ENCODE data around the gene NTM. TPM values are rescaled to one million over a fixed set of nuclear protein-coding genes. Genes with fewer than 3 reads are reported as not detected.

The NTM gene
- total RNA-seq, 1 donor from 2014 or later: 92.1 TPM

DNA sequence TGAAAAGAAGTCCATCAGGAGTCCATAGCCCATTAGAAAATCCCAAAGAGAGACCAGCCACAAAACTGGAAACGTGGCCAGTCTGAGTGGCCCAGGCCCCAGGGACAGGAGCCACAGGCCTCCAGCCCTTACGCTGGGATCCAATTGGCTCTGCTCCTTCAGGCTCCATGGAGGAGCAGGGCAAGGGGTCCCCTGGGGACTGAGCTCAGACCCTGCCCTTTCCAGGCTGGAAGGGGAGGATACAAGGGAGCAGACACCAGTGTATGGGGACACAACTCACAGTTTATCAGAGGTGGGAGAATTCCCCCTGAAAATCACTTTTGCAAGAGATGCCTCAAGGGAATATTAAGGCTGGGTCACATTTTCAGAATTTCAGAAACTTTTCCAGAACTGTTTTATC, 227.5 kb downstream of the NTM start:
- Mint-ChIP-seq H3K9me3 (ENCODE audit: low read depth) (no peaks in the 10 kb centered on the region), H3K27me3 (ENCODE audit: low read depth) (peaks cover 24% of the 10 kb centered on the region), H3K36me3 (ENCODE audit: low read depth) (no peaks in the 10 kb centered on the region), H3K4me1 (ENCODE audit: low read depth) (no peaks in the 10 kb centered on the region), H3K27ac (ENCODE audit: unreplicated experiment) (no peak overlapping the region), H3K4me3 (ENCODE audit: unreplicated experiment) (no peak overlapping the region)
- TF ChIP-seq, protein P1, sequence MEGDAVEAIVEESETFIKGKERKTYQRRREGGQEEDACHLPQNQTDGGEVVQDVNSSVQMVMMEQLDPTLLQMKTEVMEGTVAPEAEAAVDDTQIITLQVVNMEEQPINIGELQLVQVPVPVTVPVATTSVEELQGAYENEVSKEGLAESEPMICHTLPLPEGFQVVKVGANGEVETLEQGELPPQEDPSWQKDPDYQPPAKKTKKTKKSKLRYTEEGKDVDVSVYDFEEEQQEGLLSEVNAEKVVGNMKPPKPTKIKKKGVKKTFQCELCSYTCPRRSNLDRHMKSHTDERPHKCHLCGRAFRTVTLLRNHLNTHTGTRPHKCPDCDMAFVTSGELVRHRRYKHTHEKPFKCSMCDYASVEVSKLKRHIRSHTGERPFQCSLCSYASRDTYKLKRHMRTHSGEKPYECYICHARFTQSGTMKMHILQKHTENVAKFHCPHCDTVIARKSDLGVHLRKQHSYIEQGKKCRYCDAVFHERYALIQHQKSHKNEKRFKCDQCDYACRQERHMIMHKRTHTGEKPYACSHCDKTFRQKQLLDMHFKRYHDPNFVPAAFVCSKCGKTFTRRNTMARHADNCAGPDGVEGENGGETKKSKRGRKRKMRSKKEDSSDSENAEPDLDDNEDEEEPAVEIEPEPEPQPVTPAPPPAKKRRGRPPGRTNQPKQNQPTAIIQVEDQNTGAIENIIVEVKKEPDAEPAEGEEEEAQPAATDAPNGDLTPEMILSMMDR (IDR thresholded peaks at IDR 0.05): no peak
- no peak for DNase-seq (ENCODE audit: low spot score)

DNA sequence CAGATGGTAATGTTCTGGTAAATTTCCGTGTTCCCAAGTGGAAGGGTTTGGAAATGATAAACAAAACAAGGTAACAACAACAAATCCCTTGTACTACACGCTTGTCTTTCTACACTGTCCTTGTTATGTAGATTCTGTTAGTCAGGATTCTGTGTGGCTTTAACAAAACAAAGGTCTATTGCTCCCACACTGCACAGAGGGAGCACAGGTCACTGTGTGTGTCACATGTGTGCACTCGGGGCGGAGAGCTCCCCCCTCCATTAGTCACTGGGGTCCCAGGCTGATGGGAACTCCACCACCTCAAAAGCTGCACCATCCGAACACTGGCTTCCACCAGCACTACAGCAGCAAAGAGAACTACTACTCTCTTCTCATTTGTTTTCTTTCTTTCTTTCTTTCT, 227.9 kb downstream of the NTM start:
- no peaks in the 10 kb centered on the region for H3K9me3 Mint-ChIP-seq (ENCODE audit: low read depth)
- no peaks in the 10 kb centered on the region for H3K4me1 Mint-ChIP-seq (ENCODE audit: low read depth)
- peaks cover 24% of the 10 kb centered on the region for H3K27me3 Mint-ChIP-seq (ENCODE audit: low read depth)
- DNase-seq (ENCODE audit: low spot score): no peak
- no peaks in the 10 kb centered on the region for H3K36me3 Mint-ChIP-seq (ENCODE audit: low read depth)
- TF ChIP-seq, protein P1 (IDR thresholded peaks at IDR 0.05): no peak
- H3K27ac Mint-ChIP-seq (ENCODE audit: unreplicated experiment): no peak overlapping the region
- no peak overlapping the region for H3K4me3 Mint-ChIP-seq (ENCODE audit: unreplicated experiment)

DNA sequence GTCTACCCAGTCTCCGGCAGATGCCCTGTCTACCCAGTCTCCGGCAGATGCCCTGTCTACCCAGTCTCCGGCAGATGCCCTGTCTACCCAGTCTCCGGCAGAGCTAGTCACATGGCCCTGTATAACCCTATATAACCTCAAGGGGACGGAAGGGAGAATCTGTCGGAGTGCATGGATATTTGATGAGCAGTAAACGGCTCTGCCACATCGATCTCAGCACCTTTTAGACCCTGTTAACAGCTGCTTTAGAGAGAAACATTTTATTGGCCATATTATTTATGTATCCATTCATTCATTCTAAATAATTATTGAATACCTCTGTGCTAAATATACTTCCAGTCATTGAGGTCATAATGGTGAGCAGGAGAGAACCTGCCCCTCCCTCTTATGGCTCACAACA, 228.9 kb downstream of the NTM start:
- Mint-ChIP-seq H3K27me3 (ENCODE audit: low read depth) (peaks cover 24% of the 10 kb centered on the region), H3K4me3 (ENCODE audit: unreplicated experiment) (no peak overlapping the region), H3K27ac (ENCODE audit: unreplicated experiment) (no peak overlapping the region), H3K36me3 (ENCODE audit: low read depth) (no peaks in the 10 kb centered on the region), H3K9me3 (ENCODE audit: low read depth) (peaks cover 3% of the 10 kb centered on the region), H3K4me1 (ENCODE audit: low read depth) (no peaks in the 10 kb centered on the region)
- TF ChIP-seq, protein P1 (IDR thresholded peaks at IDR 0.05): no peak
- no peak for DNase-seq (ENCODE audit: low spot score)

DNA sequence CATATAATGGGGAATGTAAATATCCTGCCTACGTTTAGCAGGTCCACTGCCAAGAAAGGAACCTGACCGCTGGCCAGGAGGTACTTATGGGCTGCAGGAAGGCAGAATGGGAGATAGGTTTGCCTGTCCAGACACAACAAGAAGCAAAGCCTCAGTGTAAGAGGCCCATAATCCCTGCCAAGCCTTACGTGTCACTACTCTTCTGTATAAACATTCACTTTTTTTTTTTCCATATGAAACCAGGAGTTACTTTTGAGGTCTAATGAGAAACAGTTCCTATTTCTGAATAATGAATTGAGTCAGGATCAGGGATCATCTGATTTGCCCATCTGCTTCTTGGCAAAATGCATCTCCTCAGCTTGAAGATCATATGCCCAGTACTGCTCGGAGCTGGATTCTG, 230.2 kb downstream of the NTM start:
- TF ChIP-seq, protein P1 (IDR thresholded peaks at IDR 0.05): no peak
- no peaks in the 10 kb centered on the region for H3K36me3 Mint-ChIP-seq (ENCODE audit: low read depth)
- no peaks in the 10 kb centered on the region for H3K4me1 Mint-ChIP-seq (ENCODE audit: low read depth)
- peaks cover 14% of the 10 kb centered on the region for H3K27me3 Mint-ChIP-seq (ENCODE audit: low read depth)
- DNase-seq (ENCODE audit: low spot score): no peak
- H3K4me3 Mint-ChIP-seq (ENCODE audit: unreplicated experiment): no peak overlapping the region
- peaks cover 4% of the 10 kb centered on the region for H3K9me3 Mint-ChIP-seq (ENCODE audit: low read depth)
- H3K27ac Mint-ChIP-seq (ENCODE audit: unreplicated experiment): no peak overlapping the region

DNA sequence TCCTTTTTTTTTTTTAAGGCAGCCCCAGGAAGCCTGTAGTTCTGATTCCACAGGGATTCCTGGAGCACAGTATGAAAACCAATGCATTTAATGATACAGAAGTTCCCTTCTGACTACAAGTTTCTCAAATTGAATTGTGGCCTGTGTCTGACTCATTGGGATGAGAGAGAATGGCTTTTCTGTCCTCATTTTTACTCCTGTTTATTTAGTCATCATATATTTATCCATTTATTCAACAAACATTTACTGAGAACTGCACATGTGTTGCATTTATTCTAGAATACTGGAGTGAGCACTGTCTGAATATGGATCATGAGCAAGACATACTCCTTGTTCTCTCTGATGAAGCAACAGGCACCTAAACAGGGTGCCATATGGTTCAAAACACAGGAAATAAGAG, 231.2 kb downstream of the NTM start:
- no peak overlapping the region for H3K27ac Mint-ChIP-seq (ENCODE audit: unreplicated experiment)
- TF ChIP-seq, protein P1 (IDR thresholded peaks at IDR 0.05): no peak
- H3K4me1 Mint-ChIP-seq (ENCODE audit: low read depth): no peaks in the 10 kb centered on the region
- H3K9me3 Mint-ChIP-seq (ENCODE audit: low read depth): peaks cover 4% of the 10 kb centered on the region
- peaks cover 8% of the 10 kb centered on the region for H3K27me3 Mint-ChIP-seq (ENCODE audit: low read depth)
- no peak for DNase-seq (ENCODE audit: low spot score)
- no peaks in the 10 kb centered on the region for H3K36me3 Mint-ChIP-seq (ENCODE audit: low read depth)
- no peak overlapping the region for H3K4me3 Mint-ChIP-seq (ENCODE audit: unreplicated experiment)
